Subcutaneous abdominal adipose tissue (tissue), 5 donors: Measurements from ENCODE around the gene CX3CR1.

Experiments used
- H3K27ac ChIP-seq: one replicate; pipeline ENCODE4 v1.7.0; 2013; ENCODE audit warnings: low read depth, mild to moderate bottlenecking, inconsistent platforms, low read length, moderate library complexity
- H3K27me3 ChIP-seq, 5 donors: one replicate each; pipeline ENCODE4 v1.7.0; 2013; ENCODE audit warnings: low read length in 5 of 5, inconsistent platforms in 1 of 5; ENCODE audit not compliant: control insufficient read depth in 5 of 5, insufficient read depth in 4 of 5
- H3K36me3 ChIP-seq, 5 donors: one replicate each; pipeline ENCODE4 v1.7.0; 2013; ENCODE audit warnings: low read length in 5 of 5; ENCODE audit not compliant: control insufficient read depth in 5 of 5, insufficient read depth in 5 of 5
- H3K4me1 ChIP-seq, 5 donors: one replicate each; pipeline ENCODE4 v1.7.0; 2013; ENCODE audit warnings: low read length in 5 of 5, mild to moderate bottlenecking in 3 of 5, moderate library complexity in 1 of 5; ENCODE audit not compliant: control insufficient read depth in 5 of 5, insufficient read depth in 5 of 5
- H3K4me3 ChIP-seq, 5 donors: one replicate each; pipeline ENCODE4 v1.7.0; 2013; ENCODE audit warnings: low read length in 5 of 5, low read depth in 1 of 5
- H3K9ac ChIP-seq, 5 donors: one replicate each; pipeline ENCODE4 v1.7.0; 2013; ENCODE audit warnings: low read length in 5 of 5, mild to moderate bottlenecking in 4 of 5, moderate library complexity in 3 of 5
- H3K9me3 ChIP-seq, 5 donors: one replicate each; pipeline ENCODE4 v1.7.0; 2013; ENCODE audit warnings: low read length in 5 of 5; ENCODE audit not compliant: control insufficient read depth in 5 of 5
- donor health status: healthy.
- donor health status: healthy.
- donor health status: healthy.
- donor health status: healthy.
- donor health status: healthy.

Gene CX3CR1

GRCh38 chr3:39216176-39216790 is 63.6 kb downstream of the CX3CR1 start:
- H3K4me3 ChIP-seq = no peak overlapping the region
- H3K9ac ChIP-seq = no peak overlapping the region
- H3K4me1 ChIP-seq = peaks cover 0 to 17% (median 6%) of the 10 kb centered on the region in 5 donors
- H3K27ac ChIP-seq = no peak overlapping the region
- H3K27me3 ChIP-seq = peaks cover 0 to 5% (median 0%) of the 10 kb centered on the region in 5 donors
- H3K36me3 ChIP-seq = no peaks in the 10 kb centered on the region
- no peaks in the 10 kb centered on the region for H3K9me3 ChIP-seq

DNA sequence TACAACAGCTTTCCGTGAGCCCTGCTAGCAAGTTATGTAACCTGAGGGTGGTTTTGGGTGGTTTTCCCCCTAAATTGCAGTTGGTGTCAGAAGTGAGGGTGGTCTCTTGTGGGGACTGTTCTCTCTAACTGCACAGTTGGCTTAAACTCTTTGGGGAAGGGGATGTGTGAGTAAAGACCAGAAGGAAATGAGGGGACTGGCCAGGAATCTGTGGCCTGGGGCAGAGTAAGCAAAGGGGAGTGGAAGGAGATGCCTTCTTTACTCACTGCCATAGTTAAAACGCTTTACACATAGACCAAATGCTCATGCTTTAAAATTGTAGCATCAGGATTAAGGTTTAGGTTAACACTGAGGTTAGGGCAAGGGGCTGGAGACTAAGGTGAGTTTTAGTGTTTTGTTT is 66.2 kb downstream of the CX3CR1 start:
- Histone ChIP-seq H3K9ac (no peak overlapping the region), H3K9me3 (peaks cover 0 to 4% (median 0%) of the 10 kb centered on the region in 5 donors), H3K36me3 (no peaks in the 10 kb centered on the region), H3K27me3 (no peaks in the 10 kb centered on the region), H3K4me1 (peaks cover 0 to 13% (median 2%) of the 10 kb centered on the region in 5 donors), H3K27ac (no peak overlapping the region), H3K4me3 (no peak overlapping the region)
